Measurements from ENCODE around the gene TMPRSS2.

DNA sequence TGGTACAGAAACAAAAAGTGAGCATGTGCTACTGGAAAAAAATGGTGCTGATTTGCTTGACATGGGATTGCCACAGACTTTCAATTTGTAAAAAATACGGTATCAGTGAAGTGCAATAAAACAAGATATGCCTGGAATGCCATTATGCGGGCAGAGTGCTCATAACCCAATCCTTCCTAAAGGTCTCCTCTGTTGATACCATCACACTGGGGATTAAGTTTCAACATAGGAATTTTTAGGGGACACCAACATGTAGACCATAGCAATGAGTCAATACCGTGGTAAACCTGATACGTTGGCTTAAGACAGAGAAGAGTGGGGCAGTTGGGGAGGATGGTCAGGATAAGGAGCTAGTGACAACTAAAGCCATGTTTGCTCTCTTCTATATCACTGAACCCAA, 61.4 kb downstream of the TMPRSS2 start:
- no peak for TF ChIP-seq POLR2A (IDR thresholded peaks at IDR 0.05)
- TF ChIP-seq, protein P1, sequence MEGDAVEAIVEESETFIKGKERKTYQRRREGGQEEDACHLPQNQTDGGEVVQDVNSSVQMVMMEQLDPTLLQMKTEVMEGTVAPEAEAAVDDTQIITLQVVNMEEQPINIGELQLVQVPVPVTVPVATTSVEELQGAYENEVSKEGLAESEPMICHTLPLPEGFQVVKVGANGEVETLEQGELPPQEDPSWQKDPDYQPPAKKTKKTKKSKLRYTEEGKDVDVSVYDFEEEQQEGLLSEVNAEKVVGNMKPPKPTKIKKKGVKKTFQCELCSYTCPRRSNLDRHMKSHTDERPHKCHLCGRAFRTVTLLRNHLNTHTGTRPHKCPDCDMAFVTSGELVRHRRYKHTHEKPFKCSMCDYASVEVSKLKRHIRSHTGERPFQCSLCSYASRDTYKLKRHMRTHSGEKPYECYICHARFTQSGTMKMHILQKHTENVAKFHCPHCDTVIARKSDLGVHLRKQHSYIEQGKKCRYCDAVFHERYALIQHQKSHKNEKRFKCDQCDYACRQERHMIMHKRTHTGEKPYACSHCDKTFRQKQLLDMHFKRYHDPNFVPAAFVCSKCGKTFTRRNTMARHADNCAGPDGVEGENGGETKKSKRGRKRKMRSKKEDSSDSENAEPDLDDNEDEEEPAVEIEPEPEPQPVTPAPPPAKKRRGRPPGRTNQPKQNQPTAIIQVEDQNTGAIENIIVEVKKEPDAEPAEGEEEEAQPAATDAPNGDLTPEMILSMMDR (IDR thresholded peaks at IDR 0.05) = no peak
